HepG2 (cell line): ENCODE results near the gene ZFYVE28. TPM values are rescaled to one million over a fixed set of nuclear protein-coding genes. Genes with fewer than 3 reads are reported as not detected.

Source experiments
- ATAC-seq: fragments of 200-7000 bp; cut with Tn5 transposase; 3 replicates; pipeline ENCODE4 v1.9.1; 2020; ENCODE audit warnings: mild to moderate bottlenecking, moderate library complexity
- BruUV-seq: library from RNA; stranded (reverse); fragments of 400-500 nt; replicated peaks from 2 replicates; lab custom pipeline; 2021; lab: Mats Ljungman, UMichigan
- CTCF ChIA-PET: fragments of 300-600 bp; formaldehyde crosslinking; extraction: SDS; loops from one replicate; lab custom pipeline; 2021; ENCODE audit warnings: low total read pairs, inconsistent platforms, low intra/inter-chr PET ratio; lab: Yijun Ruan, JAX
- POLR2A ChIA-PET: fragments of 350-600 bp; sonication (Branson Sonifier 250); formaldehyde crosslinking; loops from one replicate; lab custom pipeline; 2020; ENCODE audit warnings: antibody characterized with exemption, inconsistent platforms; lab: Yijun Ruan, JAX
- DNase-seq: peaks from one replicate; pipeline ENCODE4 v3.0.0-alpha.2; 2015; ENCODE audit warnings: low spot score
- FAIRE-seq: peaks from 3 replicates; lab custom pipeline; 2011; peaks lifted over from hg19 to GRCh38; lab: Jason Lieb, UNC
- H2AFZ ChIP-seq: one replicate; pipeline ENCODE4 v1.6.1; 2011; ENCODE audit warnings: low read length, inconsistent platforms
- H3K27ac ChIP-seq: fragments of 300-600 bp; 3 replicates; pipeline ENCODE4 v1.8.0; 2011; ENCODE audit warnings: mixed run types, mild to moderate bottlenecking, mixed read lengths, low read length, inconsistent platforms; ENCODE audit not compliant: insufficient read depth; ENCODE audit errors: extremely low read length
- H3K27me3 ChIP-seq, 2 experiments: fragments of 200-600 bp in 1 of 2; 2 replicates in 1 of 2; 3 replicates in 1 of 2; pipeline versions ENCODE4 v1.6.0 to v1.8.0; 2011; ENCODE audit warnings: low read length in 2 of 2, mild to moderate bottlenecking in 2 of 2, moderate library complexity in 2 of 2, inconsistent platforms in 1 of 2; ENCODE audit not compliant: insufficient read depth in 2 of 2, control insufficient read depth in 1 of 2
- H3K36me3 ChIP-seq, 2 experiments: fragments of 200-600 bp in 1 of 2; replicated peaks in 1 of 2; 2 replicates in 1 of 2; 3 replicates in 1 of 2; pipeline versions ENCODE4 v1.5.1 to v1.8.0; 2011; ENCODE audit warnings: low read length in 2 of 2, inconsistent platforms in 1 of 2; ENCODE audit not compliant: insufficient read depth in 2 of 2, control insufficient read depth in 1 of 2
- H3K4me1 ChIP-seq: 2 replicates; pipeline ENCODE4 v1.5.1; 2012; ENCODE audit warnings: low read length, inconsistent platforms; ENCODE audit not compliant: insufficient read depth
- H3K4me2 ChIP-seq: 2 replicates; pipeline ENCODE4 v1.6.0; 2011; ENCODE audit warnings: low read depth, low read length, inconsistent platforms
- H3K4me3 ChIP-seq, 3 experiments: fragments of 200-600 bp in 1 of 3; sonication (generic), shearing (Covaris generic) in 1 of 3; replicated peaks in 1 of 3; 2 replicates each; pipeline ENCODE4 v1.5.1; 2011 to 2016; ENCODE audit warnings: low read length in 3 of 3, inconsistent platforms in 2 of 3, low read depth in 2 of 3, mild to moderate bottlenecking in 2 of 3, control low read depth in 1 of 3, mixed read lengths in 1 of 3; ENCODE audit not compliant: insufficient read depth in 1 of 3
- H3K79me2 ChIP-seq: one replicate; pipeline ENCODE4 v1.6.1; 2011; ENCODE audit warnings: low read length, inconsistent platforms; ENCODE audit not compliant: insufficient read depth
- H3K9ac ChIP-seq: 2 replicates; pipeline ENCODE4 v1.6.0; 2011; ENCODE audit warnings: mild to moderate bottlenecking, low read depth, low read length, inconsistent platforms; ENCODE audit not compliant: insufficient read depth
- H3K9me3 ChIP-seq: 2 replicates; pipeline ENCODE4 v1.5.1; 2012; ENCODE audit warnings: mild to moderate bottlenecking, low read length
- H4K20me1 ChIP-seq: 2 replicates; pipeline ENCODE4 v1.6.0; 2011; ENCODE audit warnings: inconsistent platforms, mild to moderate bottlenecking, low read length, moderate library complexity; ENCODE audit not compliant: insufficient read depth
- ASH2L ChIP-seq: fragments of 300-600, 200-600 bp; sonication (generic); IDR thresholded peaks from 2 replicates; pipeline ENCODE4 v1.7.0; 2017; ENCODE audit warnings: low read depth, mild to moderate bottlenecking, moderate library complexity, mixed read lengths, low read length; ENCODE audit not compliant: insufficient read length
- ETV5 ChIP-seq: IDR thresholded peaks from 2 replicates; pipeline ENCODE4 v1.6.1; 2018; ENCODE audit warnings: missing biosample characterization, missing genetic modification reagents, inconsistent platforms, borderline replicate concordance
- GLI4 ChIP-seq: sonication (generic); formaldehyde crosslinking; IDR thresholded peaks from 2 replicates; pipeline ENCODE4 v1.5.1; 2020; ENCODE audit warnings: missing genetic modification reagents, mild to moderate bottlenecking, moderate library complexity, borderline replicate concordance
- HIVEP1 ChIP-seq: sonication (generic); formaldehyde crosslinking; IDR thresholded peaks from 2 replicates; pipeline ENCODE4 v1.4.0; 2020; ENCODE audit warnings: mild to moderate bottlenecking, missing genetic modification reagents
- SOX5 ChIP-seq: IDR thresholded peaks from 2 replicates; pipeline ENCODE4 v1.6.1; 2016; ENCODE audit warnings: borderline replicate concordance
- ZNF3 ChIP-seq: IDR thresholded peaks from 2 replicates; pipeline ENCODE4 v1.7.0; 2017; ENCODE audit warnings: inconsistent platforms
- ZNF333 ChIP-seq: sonication (generic); formaldehyde crosslinking; IDR thresholded peaks from 2 replicates; pipeline ENCODE4 v1.4.0; 2020; ENCODE audit warnings: mild to moderate bottlenecking, missing genetic modification reagents, borderline replicate concordance
- ZNF562 ChIP-seq: sonication (generic); formaldehyde crosslinking; IDR thresholded peaks from 2 replicates; pipeline ENCODE4 v1.8.0; 2022; ENCODE audit warnings: missing genetic modification reagents, borderline replicate concordance
- WGBS: methylation state at CpG from one replicate; pipeline ENCODE4 v1.1.6; 2017; ENCODE audit warnings: low lambda C conversion rate; 5-methylcytosine and 5-hydroxymethylcytosine counted together
- in situ Hi-C: cut with HindIII; loops from 2 replicates; pipeline ENCODE4 v1.10.0; 2017; ENCODE audit warnings: low pct_unique_long_range_greater_than_20kb; ENCODE audit not compliant: extremely low pct_ligation_motif_present
- intact Hi-C: fragments of 100-400 bp; cut with micrococcal nuclease; formaldehyde crosslinking; loops from one replicate; pipeline ENCODE4 v1.10.0; 2022; ENCODE audit not compliant: unreplicated experiment
- polyA plus RNA-seq, 8 experiments: library from polyadenylated mRNA; depleted of rRNA in 3 of 8; stranded (reverse) in 7 of 8; unstranded in 1 of 8; fragments of >200 nt; fragmentation: Illumina TruSeq in 4 of 8; extraction: Trizol in 4 of 8; gene quantifications; 2 replicates each; pipeline versions ENCODE4 v1.2.1 to v1.2.3, GENCODE V29; 2011 to 2016; ENCODE audit warnings: low read depth in 4 of 8, missing spikeins in 1 of 8, mixed read lengths in 1 of 8; ENCODE audit not compliant: insufficient read depth in 1 of 8
- total RNA-seq, 5 experiments: library from RNA; depleted of rRNA; stranded (reverse); fragments of >200 nt; fragmentation: Illumina TruSeq; extraction: Trizol; gene quantifications; 2 replicates each; pipeline ENCODE4 v1.2.3, GENCODE V29; 2016; ENCODE audit warnings: low read depth in 1 of 5
- TF ChIP-seq, protein P1 (sequence below): sonication (generic); formaldehyde crosslinking; IDR thresholded peaks from 2 replicates; pipeline ENCODE4 v1.4.0; 2020; ENCODE audit warnings: mild to moderate bottlenecking, missing genetic modification reagents, borderline replicate concordance
- TF ChIP-seq, protein P2 (sequence below): sonication (generic); formaldehyde crosslinking; IDR thresholded peaks from 2 replicates; pipeline ENCODE4 v1.9.0; 2021; ENCODE audit warnings: missing genetic modification reagents, borderline replicate concordance
- TF ChIP-seq, protein P3 (sequence below), 2 experiments: sonication (generic) in 1 of 2; formaldehyde crosslinking in 1 of 2; IDR thresholded peaks; 2 replicates each; pipeline versions ENCODE4 v1.6.1 to v1.9.0; 2014 to 2022; ENCODE audit warnings: antibody characterized with exemption in 1 of 2, borderline replicate concordance in 1 of 2, inconsistent platforms in 1 of 2, low read depth in 1 of 2, missing genetic modification reagents in 1 of 2
- TF ChIP-seq, protein P4 (sequence below): IDR thresholded peaks from 2 replicates; pipeline ENCODE4 v1.6.1; 2016; ENCODE audit warnings: mild to moderate bottlenecking

Gene ZFYVE28
- total and polyA plus RNA-seq, 2 of the 13 experiments (the other 11 are each of a cell fraction or from before 2014, with no cell fraction given): 0.12 to 0.22 TPM

DNA sequence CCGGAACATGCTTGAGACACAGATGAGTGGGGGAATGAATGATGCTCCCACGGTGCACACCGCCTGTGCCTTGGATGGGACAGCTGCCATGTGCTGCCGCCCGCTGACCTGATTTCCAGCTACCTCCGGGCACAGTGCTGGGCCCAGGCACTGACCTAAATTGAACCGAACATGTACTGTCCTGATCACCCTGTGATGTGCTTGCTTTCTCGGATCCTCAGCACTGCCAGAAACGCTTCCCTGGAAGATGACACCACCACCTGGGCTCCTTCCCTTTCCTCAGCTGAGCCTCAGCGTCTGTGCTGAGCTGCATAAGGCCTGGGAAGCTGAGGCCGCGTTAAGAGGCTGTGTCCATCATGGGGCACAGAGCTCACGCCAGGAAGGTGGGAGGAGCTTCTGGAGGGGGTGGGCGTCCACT lies 117.2 kb downstream of the ZFYVE28 start:
- peaks cover 14 to 55% of the 10 kb centered on the region in 2 experiments; a peak in 4 of 5 replicates for H3K27me3 ChIP-seq
- no peak overlapping the region for H2AFZ ChIP-seq
- no peak overlapping the region for H3K27ac ChIP-seq
- no peak overlapping the region for H3K9ac ChIP-seq
- H3K9me3 ChIP-seq: no peaks in the 10 kb centered on the region
- no peaks in the 10 kb centered on the region for H3K79me2 ChIP-seq
- no peaks in the 10 kb centered on the region for H4K20me1 ChIP-seq
- WGBS: 62% methylated on average over 7 of the region's 14 CpGs
- no peaks in the 10 kb centered on the region for H3K36me3 ChIP-seq
- intact Hi-C loops (no loop called here), in situ Hi-C loops (no loop called here)
- H3K4me1 ChIP-seq: 0 out of 2 replicates have a peak, but pooled peaks cover 6% of the 10 kb centered on the region
- H3K4me2 ChIP-seq: no peak overlapping the region
- FAIRE-seq: no peak
- POLR2A ChIA-PET: no interaction called here
- ATAC-seq: no peak
- BruUV-seq: no TSS peak
- no peak overlapping the region for H3K4me3 ChIP-seq
- CTCF ChIA-PET: no interaction called here
- DNase-seq: no peak
- TF ChIP-seq, protein P1, sequence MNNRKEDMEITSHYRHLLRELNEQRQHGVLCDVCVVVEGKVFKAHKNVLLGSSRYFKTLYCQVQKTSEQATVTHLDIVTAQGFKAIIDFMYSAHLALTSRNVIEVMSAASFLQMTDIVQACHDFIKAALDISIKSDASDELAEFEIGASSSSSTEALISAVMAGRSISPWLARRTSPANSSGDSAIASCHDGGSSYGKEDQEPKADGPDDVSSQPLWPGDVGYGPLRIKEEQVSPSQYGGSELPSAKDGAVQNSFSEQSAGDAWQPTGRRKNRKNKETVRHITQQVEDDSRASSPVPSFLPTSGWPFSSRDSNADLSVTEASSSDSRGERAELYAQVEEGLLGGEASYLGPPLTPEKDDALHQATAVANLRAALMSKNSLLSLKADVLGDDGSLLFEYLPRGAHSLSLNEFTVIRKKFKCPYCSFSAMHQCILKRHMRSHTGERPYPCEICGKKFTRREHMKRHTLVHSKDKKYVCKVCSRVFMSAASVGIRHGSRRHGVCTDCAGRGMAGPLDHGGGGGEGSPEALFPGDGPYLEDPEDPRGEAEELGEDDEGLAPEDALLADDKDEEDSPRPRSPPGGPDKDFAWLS (CRISPR knock-in tag): no peak
- TF ChIP-seq HIVEP1 (CRISPR knock-in tag) (no peak), ZNF562 (no peak), SOX5 (CRISPR knock-in tag) (no peak), ASH2L (no peak), ETV5 (CRISPR knock-in tag) (no peak), ZNF333 (CRISPR knock-in tag) (no peak), GLI4 (CRISPR knock-in tag) (no peak), ZNF3 (CRISPR knock-in tag) (no peak)
- TF ChIP-seq, protein P2, sequence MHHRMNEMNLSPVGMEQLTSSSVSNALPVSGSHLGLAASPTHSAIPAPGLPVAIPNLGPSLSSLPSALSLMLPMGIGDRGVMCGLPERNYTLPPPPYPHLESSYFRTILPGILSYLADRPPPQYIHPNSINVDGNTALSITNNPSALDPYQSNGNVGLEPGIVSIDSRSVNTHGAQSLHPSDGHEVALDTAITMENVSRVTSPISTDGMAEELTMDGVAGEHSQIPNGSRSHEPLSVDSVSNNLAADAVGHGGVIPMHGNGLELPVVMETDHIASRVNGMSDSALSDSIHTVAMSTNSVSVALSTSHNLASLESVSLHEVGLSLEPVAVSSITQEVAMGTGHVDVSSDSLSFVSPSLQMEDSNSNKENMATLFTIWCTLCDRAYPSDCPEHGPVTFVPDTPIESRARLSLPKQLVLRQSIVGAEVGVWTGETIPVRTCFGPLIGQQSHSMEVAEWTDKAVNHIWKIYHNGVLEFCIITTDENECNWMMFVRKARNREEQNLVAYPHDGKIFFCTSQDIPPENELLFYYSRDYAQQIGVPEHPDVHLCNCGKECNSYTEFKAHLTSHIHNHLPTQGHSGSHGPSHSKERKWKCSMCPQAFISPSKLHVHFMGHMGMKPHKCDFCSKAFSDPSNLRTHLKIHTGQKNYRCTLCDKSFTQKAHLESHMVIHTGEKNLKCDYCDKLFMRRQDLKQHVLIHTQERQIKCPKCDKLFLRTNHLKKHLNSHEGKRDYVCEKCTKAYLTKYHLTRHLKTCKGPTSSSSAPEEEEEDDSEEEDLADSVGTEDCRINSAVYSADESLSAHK (CRISPR knock-in tag): no peak
- TF ChIP-seq, protein P3, sequence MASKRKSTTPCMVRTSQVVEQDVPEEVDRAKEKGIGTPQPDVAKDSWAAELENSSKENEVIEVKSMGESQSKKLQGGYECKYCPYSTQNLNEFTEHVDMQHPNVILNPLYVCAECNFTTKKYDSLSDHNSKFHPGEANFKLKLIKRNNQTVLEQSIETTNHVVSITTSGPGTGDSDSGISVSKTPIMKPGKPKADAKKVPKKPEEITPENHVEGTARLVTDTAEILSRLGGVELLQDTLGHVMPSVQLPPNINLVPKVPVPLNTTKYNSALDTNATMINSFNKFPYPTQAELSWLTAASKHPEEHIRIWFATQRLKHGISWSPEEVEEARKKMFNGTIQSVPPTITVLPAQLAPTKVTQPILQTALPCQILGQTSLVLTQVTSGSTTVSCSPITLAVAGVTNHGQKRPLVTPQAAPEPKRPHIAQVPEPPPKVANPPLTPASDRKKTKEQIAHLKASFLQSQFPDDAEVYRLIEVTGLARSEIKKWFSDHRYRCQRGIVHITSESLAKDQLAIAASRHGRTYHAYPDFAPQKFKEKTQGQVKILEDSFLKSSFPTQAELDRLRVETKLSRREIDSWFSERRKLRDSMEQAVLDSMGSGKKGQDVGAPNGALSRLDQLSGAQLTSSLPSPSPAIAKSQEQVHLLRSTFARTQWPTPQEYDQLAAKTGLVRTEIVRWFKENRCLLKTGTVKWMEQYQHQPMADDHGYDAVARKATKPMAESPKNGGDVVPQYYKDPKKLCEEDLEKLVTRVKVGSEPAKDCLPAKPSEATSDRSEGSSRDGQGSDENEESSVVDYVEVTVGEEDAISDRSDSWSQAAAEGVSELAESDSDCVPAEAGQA (IDR thresholded peaks at IDR 0.05; ENCODE audit: low read depth): no peak
- TF ChIP-seq, protein P3 (CRISPR knock-in tag; IDR thresholded peaks at IDR 0.05; ENCODE audit: borderline replicate concordance): no peak
- TF ChIP-seq, protein P4, sequence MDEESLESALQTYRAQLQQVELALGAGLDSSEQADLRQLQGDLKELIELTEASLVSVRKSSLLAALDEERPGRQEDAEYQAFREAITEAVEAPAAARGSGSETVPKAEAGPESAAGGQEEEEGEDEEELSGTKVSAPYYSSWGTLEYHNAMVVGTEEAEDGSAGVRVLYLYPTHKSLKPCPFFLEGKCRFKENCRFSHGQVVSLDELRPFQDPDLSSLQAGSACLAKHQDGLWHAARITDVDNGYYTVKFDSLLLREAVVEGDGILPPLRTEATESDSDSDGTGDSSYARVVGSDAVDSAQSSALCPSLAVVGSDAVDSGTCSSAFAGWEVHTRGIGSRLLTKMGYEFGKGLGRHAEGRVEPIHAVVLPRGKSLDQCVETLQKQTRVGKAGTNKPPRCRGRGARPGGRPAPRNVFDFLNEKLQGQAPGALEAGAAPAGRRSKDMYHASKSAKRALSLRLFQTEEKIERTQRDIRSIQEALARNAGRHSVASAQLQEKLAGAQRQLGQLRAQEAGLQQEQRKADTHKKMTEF (CRISPR knock-in tag): no peak
